ENCODE data around the gene SMG6.
"Not testable (repeated sequence)": the region's sequence is repeated elsewhere in the genome, so short reads cannot be mapped to it uniquely, and the experiment has no call there.

Gene SMG6

DNA sequence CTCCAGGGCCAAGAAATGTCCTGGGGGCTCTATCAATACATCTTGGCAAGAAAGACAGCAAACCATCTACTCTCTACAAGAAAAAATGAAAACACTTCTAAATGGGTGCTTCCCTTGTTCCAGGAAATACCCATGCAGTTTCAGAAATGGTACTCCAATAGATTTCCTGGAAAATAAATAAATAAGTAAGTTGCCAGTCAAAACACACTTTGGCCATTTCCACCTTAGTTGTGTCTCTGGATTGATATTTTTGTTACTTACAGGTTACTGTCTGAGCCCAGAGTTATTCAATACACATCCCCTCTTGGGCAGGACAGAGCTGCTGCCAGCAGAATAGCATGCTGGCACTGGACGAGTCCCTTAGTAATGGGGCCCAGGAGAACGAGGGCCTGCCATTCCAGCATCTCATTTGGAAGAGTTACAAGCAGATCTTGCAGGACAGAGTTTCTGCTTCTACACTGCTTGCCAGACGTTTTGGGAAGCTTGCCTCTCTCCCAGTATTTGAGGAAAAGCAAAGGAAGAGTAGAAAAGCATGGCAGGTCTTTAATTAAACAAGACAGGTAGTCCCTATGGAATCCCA lies 100.5 kb downstream of the SMG6 start:
- no peak for DNase-seq (ENCODE audit: low read depth in 2 of 2)

DNA sequence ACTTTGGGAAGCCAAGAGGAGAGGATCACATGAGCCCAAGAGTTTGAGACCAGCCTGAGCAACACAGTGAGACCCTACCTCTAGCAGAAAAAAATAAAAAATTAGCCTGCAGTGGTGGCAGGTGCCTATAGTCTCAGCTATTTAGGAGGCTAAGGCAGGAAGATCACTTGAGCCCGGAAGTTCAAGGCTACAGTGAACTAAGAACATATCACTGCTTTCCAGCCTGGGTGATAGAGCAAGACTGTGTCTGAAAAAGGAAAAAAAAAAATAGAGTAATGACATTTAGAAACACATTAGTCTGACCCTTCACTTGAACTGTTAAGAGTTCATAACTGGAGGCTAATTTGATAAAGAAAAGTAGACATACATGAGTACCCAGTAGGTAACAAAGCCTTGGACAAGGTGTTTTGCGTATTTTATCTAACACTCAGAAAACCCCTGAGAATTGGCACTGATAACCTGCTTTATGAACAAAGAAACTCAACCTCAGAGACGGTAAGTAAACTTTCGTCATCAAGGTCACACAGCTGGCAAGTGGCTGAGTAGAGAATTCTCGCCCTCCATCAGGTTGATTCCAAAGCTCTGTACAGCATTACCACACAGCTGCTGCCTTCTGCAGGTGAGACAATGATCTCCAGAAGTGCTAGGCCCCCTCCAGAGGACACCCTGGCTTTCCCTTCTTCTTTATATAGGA lies 101.1 kb downstream of the SMG6 start:
- DNase-seq (ENCODE audit: low read depth in 2 of 2), result no peak

DNA sequence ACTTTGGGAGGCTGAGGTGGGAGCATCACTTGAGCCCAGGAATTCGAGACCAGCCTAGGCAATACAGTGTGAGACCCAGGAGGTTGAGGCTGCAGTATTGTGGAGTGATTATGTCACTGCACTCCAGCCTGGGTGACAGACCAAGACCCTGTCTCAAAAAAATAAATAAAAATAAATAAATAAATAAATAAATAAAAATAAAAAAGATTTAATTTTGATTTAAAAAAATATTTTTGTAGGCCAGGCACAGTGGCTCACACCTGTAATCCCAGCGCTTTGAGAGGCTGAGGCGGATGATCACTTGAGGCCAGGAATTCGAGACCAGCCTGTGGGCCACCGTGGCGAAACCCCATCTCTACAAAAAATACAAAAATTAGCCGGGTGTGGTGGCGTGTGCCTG lies 104.2 kb downstream of the SMG6 start:
- DNase-seq (ENCODE audit: low read depth in 2 of 2), result not testable (repeated sequence)

DNA sequence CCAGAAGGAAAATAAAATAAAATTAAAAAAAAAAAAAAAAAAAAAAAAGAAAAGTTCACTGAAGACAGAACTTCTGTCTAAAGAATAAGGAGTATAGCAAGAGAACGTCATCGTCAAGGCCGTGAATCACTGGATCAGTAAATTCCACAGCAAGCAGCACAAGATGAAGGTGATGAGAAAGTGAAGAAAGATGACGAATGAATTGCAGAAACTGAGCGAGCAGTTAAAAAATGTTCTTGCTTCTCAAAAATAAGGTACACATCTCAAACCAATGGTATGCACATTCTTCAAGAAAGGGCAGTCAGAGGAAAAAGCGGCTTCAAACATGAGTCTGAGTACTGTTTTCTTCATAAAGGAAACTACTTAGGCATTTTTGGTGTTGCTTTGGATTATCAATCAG lies 104.7 kb downstream of the SMG6 start:
- peak; percentile 89 to 90 for DNase-seq (ENCODE audit: low read depth in 2 of 2)

DNA sequence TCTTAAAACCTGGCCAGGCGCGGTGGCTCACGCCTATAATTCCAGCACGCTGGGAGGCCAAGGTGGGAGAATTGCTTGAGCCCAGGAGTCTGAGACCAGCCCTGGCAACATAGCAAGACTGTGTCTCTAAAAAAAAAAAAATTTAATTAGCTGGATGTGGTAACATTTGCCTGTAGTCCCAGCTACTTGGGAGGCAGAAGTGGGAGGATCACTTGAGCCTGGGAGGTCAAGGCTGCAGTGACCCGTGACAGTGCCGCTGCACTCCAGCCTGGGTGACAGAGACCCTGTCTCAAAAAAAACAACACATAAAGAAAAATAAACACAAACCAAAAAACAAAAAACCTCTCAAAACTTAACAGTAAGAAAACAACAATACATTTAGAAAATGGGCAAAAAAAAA lies 106.3 kb downstream of the SMG6 start:
- no peak for DNase-seq (ENCODE audit: low read depth in 2 of 2)

DNA sequence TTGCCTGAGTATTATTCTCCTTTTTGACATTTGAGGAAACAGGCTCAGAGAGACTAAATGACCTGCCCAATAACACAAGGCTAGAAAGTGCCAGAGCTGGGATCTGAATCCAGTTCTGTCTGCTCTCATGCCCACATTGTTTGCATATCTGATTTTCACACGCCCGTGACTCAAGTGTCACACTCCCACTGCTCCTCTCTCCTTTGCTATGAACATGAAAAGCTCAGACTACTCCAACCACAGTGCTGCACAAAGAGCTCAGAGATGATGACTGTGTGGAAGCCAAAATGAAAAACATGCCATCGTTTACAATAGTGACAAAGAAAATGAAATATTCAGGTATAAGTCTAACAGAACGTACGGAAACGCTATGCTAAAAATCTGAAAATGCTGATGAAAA lies 107.9 kb downstream of the SMG6 start:
- DNase-seq (ENCODE audit: low read depth in 2 of 2), result no peak

DNA sequence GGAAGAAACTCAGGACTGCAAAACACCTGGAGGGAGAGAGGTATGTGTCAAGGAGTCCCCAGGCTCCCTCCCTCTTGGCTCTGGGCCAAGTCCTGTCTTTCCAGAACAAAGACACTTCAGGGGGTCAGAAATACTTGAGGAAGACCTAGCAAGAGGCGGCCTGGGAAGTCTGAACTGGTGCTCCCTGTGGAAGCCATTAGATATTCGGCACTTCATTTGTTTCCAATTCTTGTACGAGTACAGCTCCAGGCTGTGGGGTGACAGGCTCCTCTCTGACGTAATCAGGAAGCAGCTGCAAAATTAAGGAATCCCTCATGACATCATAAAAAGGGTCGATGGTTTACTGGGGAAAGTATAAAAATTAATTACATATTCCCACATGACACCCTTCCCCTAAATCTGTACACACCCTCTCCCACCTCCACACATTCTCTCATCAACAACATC lies 108.7 kb downstream of the SMG6 start:
- no peak for DNase-seq (ENCODE audit: low read depth in 2 of 2)

DNA sequence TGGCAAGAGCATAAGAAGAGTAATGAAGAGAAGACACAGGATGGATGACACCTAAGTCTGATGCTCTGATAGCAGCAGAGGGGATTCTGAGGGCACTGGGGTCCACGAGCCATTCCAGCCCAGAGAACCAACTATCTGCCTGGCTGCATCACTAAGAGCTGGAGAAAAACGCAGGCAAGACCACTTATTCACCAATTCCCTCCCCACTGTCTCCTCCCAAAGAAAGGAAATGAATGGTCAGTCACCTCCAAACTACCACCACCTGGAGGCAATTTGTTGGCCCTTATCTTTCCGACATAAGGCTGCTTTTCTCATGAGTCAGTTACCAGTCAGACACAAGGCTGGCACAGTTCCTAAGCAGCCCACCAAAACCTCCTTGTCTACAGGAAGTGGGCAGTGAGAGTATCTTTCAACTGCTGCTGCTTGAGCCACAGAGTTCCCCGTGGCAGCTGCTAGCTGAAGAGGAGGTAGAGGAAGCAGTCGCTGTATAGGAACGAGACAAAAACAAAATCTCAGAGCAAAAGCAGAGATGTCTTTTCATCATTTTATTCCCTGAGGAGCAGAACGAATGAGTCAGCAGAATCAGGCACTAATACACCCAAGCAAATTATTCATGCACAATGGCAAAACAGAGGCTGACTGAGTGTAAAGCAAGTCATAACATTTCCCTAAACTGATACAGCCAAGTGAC lies 111.1 kb downstream of the SMG6 start:
- DNase-seq (ENCODE audit: low read depth in 2 of 2), result peak; percentile 97

DNA sequence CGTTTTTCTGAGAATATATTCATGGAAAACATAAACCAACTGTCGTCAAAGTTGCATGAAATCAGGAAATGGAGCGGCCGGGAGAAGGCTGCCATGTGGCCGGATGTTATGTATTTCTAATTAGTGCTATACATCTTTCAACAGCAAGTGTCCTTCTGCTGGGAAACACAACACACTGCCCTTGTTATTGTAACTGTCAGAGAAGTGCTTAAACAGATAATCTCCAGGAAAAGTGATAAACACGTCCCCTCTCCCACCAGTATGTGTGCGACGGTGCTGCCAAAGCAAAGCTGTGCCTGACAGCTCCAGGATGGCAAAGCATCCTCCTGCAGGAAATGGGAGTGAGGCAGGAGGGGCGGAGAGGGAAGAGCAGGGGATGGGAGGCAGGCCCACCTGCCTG lies 111.8 kb downstream of the SMG6 start:
- no peak for DNase-seq (ENCODE audit: low read depth in 2 of 2)

DNA sequence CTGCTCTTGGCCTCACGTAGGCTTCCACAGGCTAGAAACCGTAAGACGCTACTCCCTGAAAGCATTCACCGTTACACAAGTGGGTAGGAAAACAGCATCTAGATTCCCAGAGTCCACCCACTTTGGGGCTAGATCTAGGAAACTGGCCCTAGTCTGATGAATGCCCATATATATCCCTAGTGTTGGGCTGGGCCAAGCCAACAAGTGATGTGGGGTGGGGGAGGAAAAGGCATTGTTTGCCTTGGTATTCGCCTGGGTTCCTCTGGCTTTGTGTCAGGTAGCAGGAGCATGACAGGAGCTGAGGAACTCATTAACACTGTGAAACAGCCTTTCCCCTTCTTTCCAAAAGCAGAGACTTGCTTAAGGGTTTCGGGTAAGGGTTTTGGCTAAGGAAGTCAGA lies 112.4 kb downstream of the SMG6 start:
- no peak for DNase-seq (ENCODE audit: low read depth in 2 of 2)

DNA sequence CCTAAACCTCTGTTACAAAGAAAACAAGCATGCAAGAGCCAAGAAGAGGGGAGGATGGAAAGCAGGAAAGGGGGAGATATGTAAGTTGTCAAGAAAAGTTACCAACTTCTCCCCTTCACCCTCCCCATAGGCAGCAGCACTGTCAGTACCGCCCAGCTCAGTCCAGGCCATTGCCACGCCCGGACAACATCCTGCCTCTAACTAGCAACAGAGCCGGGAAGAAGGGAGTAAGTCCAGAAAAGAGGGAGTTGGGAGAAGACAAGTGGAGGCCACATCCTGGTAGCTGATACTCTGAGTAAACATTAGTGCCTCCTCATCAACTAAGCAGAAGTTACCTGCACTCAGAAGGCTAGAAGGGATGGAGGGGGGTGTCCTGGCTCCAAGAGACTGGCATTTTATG lies 113.6 kb downstream of the SMG6 start:
- DNase-seq (ENCODE audit: low read depth in 2 of 2), result no peak

DNA sequence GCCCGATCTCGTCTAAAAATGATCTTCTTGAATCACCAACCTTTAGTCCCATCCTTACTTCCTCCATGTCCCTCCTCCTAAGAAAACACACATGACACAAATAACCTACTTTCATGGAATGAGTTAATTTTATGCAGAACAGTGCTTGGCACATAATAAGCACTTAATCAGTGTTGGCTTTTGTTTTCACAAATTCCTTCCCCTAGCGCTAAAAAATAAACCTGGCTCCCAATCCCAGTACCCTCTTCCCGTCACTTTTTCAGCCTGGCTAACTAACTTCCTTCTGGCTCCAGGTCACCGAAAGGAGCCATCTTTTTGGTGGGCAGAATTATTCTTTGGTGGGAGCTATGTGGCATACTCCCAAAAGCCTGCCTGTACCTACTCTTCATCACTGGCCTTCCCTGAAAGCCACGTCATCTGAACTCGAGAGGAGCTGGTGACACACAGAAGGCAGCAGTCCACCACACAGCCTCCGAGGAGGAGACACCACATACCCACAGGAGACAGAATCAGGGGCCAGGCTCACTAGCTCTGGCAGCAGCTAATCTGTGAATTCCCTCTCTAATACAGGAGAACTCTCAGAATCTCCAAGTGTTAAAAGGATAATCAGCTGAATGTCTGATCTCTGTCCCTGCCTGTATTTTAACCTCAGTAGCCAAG lies 114.5 kb downstream of the SMG6 start:
- no peak for DNase-seq (ENCODE audit: low read depth in 2 of 2)

DNA sequence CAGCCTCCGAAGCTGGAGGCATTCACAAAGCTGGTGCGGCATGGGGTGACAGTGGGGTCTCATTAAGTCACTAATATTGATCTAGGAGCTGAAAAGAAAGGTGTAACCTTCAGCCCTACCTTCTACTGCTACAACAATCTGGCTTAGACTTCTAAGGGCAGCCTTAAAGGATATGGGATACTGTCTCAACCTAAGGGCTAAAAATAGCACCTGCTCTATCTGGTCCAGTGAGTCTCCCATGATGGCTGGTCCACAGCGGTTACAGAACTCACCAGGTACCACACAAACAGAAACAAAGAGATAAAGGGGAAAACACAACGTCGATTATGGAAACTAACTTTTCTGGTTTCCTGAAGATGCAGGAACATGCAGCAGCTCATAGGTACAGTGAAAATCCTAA lies 115.8 kb downstream of the SMG6 start:
- no peak for DNase-seq (ENCODE audit: low read depth in 2 of 2)

DNA sequence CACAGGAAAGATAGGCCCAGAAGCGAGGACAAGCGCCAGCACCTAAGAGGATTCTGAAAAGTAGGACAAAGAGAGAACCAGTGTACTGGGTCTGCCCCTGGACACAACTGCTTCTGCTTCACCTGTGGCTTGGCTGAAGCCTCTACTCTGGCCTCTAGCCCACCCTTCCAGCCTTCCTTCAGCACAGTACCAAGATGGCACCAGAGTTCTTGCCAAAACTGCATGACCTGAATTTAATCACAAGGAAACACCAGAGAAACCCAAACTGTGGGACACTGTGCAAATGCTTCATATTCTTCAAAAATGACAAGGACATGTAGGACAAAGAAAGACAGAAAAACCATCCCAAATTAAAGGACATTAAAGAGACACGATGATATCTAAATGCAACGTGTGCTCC lies 116.6 kb downstream of the SMG6 start:
- DNase-seq (ENCODE audit: low read depth in 2 of 2), result no peak

DNA sequence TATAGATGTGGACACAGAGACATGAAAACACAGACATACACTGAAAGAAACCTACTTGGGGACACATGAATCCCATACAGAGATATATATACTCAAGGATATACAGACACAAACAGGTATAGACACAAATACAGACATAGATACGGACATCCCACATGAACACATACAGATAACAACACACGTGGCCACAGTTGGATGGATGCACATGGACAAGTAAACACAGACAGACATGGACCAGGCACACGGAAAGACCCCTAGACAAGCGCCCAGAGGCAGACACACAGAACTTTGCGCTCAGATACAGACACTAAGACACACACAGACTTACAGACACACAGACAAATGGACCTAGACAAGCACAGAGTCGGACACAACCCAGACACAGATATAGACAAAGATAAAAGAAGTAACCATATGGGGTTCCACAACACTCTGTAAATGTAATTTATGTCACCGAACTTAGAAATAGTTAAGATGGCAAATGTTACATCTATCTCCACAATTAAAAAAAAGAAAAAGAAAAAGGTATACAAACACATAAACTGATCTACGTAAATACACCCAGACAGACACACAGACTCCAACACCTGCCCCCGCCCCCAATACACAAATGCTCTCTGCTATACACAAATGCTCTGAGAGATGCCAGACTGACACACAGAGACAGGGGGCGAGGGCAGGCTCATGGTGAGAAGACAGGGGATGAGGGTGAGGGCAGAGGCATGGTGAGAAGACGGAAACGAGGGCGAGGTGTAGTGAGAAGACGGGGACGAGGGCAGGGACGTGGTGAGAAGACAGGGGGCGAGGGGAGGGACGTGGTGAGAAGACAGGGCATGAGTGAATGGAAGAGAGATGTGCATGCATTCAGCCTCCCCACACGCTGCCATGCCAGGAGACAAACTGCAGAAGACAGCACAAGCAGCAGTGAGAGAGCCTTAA lies 118.3 kb downstream of the SMG6 start:
- no peak for DNase-seq (ENCODE audit: low read depth in 2 of 2)

DNA sequence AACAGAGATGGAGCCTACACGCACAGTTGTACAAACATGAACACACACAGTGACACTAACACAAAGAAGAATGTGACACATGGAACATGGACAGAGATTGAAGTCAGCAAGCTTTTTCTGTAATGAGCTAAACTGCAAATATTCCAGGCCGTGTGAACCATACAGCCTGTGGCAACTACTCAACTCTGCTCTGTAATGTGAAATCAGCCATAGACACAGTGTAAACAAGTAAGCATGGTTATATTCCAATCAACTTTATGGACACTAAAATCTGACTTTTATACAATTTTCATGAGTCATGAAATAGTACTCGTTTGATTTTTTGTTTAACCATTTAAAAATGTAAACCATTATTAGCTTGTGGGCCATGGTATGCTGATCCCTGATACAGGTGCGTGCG lies 120.2 kb downstream of the SMG6 start:
- DNase-seq (ENCODE audit: low read depth in 2 of 2), result no peak

DNA sequence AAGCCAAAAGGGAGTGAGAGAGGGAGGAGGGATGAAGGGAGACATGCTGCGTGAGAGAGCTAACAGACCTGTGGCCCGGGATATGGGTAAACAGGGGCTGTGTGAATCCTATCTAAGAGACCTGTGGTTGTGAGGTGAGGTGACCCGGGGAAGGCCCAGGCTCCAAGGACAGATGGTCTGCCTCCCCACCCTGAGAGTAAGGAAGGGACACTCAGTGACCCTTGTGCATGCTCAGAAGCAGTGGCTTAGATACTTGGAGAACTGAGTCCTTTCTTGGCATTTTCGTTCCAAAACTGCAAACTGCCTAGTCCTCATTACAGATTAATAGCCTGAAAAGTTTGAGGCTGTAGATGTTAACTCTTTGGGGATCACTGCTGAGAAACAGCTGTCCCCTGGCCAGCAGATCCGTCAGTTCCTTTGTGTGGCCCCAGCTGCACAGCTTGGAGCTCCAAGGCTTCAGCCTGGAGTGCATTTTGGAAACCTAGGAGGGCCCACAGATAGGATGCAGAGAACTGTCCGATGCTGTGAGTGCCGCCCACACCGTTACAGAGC lies 121.6 kb downstream of the SMG6 start:
- no peak for DNase-seq (ENCODE audit: low read depth in 2 of 2)

DNA sequence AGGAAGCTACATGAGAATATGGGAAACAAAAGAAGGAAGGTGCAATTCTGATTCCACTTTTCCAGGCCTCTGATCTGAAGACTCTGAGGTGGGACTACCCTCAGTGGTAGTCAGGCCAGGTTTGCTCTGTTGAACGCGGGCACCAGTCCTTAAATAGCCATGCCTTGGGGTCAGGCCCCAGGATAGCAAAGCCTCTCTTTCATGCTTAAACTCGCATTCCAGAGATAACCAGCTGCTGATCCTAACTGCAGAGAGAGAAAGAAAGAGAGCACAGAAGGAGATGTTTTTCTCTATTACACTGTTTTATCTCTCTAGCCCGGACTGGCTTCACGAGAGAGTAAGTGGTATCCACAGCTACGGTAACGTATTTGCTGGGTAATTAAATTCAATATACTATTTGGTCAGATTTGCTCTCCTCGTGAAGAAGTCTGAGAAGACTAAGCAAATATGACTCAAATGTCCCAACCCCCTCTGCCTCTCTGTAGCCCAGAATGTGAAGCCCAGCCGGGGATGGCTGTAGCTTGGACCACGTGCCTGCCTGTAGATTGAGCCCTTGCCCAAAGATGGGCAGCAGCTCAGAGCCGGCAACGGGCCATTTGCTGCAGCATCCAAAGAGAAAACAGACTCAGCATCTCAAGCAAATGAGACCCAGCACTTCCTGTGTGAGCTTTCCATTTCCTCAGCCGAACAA lies 122.2 kb downstream of the SMG6 start:
- peak; percentile 81 to 83 for DNase-seq (ENCODE audit: low read depth in 2 of 2)

DNA sequence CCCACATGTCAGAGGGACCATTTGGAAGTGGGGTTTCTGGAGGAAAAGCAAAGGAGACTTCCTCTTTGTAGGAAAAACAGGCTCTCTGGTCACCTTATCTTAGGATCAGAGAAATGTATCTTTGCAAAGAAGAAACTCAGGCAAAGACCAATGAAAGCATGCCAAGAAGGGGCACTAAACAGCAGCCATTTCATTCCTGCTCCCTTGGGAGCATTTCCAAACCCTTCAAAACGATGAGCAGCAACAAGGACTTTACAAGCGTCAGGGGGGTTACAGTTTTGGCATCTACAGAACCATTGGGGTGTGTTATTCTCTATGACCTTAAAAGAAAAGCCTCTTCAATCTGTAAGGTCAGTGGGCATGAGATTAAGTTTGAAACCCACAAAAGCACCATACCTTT lies 122.8 kb downstream of the SMG6 start:
- no peak for DNase-seq (ENCODE audit: low read depth in 2 of 2)

DNA sequence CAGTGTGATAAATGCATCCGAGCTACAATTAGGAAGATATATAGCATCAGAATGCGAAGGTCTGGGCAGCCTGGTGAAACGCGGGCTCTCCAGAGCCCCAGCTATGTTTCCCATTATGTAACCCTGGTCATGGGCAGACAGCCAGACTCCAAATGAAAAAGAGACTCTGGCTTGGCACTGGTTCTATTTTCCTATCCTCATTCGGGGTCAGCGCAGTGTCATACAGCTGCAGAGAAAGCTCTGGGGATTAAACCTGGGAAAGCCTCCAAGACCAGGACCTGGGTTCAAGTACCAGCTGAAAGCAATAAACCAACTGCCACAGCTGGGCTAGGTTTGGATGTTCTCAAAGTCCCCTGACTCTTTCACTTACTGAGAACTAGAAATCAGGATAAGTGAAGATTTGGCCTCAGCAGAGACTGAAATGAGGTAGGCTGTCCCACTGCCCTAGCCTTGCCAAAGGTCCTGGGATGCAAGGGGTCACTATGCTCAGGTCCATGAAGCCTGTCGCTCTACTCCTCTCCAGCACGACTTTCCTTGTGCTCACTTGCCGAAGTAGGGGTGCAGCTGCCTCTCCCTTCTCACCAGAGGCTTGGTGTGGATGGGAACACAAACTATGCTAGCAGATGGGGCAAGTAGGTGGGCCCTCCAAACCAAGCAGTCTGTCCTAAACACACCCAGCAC lies 123.8 kb downstream of the SMG6 start:
- peak; percentile 98 to 99 for DNase-seq (ENCODE audit: low read depth in 2 of 2)

All from fibroblast of skin of left biceps (primary cell).